Measurements from ENCODE around the gene KRT15.
"Not testable (repeated sequence)": the region's sequence is repeated elsewhere in the genome, so short reads cannot be mapped to it uniquely, and the experiment has no call there.

KRT15 gene

DNA sequence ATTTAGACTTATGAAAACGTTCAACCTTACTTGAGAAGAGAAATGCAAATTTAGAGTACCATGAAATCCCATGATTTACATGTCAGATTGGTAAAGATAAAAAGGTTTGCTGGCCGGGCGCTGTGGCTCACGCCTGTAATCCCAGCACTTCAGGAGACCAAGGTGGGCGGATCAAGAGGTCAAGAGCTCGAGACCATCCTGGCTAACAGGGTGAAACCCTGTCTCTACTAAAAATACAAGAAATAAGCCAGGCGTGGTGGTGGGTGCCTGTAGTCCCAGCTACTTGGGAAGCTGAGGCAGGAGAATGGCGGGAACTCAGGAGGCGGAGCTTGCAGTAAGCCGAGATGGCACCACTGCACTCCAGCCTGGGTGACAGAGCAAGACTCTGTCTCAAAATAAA is 24.1 kb upstream of the KRT15 start:
- not testable (repeated sequence) for DNase-seq

- DNase-seq, result no peak
Measured at GRCh38 chr17:41542357-41542756, 23.7 kb upstream of the KRT15 start.

- DNase-seq, result no peak
Measured at GRCh38 chr17:41540921-41541625, 22.4 kb upstream of the KRT15 start.

- no peak for DNase-seq
Measured at GRCh38 chr17:41539979-41540701, 21.4 kb upstream of the KRT15 start.

DNA sequence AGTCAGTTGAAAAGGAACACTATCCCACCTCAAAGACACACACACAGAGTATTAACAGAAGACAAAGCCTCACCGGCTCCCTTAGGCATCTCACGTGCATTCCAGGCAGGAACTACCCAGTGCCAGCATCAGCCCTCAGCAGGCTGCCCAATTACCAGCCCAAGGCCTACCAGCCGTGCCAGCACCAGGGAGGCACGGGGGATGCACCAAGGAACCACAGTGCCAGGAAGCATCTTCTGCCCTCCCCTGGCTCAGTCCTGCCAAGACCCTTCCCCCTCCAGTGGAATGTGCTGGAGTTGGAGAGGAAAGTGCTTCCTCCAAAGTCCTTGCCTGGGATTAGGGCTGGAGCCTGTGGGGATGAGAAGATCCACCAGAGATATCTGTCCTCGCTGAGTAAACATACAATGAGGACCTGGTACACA is 20.4 kb upstream of the KRT15 start:
- DNase-seq, result no peak

DNA sequence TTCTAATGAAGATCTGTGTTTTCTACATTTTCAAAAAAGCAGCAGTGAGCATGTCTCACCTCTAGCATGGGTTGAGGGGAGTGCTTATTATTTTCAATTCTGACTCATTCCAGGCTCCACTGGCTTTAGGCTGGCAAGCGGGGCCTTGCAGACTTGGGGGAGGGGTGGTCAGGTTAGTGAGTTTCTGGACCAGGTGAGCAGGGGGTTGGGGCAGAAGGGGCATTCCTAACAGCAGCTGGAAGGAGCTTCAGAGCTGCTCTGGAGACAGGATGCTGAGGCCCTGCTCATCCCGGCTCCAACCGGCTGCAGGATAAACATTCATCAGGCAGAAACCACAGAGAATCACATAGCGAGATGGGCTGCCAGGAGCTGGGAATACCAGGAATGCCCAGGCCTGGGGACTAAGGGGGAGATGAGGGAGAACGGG is 19.9 kb upstream of the KRT15 start:
- DNase-seq, result no peak

- no peak for DNase-seq
Measured at GRCh38 chr17:41537990-41538389, 19.3 kb upstream of the KRT15 start.

DNA sequence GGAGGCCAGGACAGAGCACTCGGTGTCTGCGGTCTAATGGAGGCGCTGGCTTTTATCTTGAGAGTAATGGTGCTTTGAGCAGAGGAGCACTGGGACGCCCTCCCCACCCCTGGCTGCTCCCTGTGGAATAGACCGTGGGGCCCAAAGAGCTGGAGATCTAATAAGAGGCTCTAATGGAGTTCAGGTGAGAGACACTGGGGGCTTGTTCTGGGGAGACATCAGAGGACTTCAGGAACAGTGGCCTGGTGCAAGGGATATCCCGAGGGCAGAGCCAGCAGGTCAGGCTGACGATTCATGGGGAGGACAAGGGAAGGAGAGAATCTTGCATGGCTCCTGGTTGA is 18.9 kb upstream of the KRT15 start:
- DNase-seq, result no peak

DNA sequence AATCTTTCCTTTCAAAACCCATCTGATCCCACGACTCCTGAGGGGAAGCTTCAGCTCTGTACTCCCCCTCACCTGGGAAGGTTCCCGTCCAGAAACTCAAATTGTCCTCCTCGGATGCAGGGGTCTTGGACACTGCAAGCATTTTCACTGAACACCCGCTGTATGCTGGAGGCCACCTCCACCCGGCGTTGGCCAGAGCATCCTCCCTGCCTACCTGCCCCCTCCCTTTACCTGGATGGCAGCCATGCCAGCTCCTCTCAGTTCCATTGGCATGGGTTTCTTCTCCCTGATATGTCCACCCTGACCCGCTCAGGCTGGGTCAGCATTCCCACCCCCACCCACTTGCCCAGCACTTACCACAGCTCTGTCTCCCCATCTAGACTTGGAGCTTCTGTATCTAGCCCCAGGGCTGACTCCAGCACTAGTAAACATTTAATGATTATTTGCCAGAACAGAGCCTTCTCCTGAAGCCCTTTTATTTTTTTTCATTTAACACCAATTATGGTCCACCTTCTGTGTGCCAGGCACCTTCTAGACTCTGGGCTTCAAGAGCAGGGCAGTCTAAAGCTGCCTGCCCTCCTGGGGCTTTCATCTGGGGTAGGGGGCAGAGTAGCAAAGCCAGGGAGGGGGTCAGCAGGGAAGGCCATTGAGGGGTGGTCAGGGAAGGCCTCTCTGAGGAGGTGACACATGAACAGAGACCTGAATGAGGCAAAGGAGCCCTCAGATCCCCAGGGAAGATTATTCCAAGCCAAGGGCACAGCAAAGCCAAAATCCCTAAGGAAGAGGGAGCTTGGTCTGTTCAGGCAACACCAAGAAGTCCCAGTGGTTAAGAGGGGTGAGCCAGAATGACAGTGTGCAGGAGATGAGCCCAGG is 18.3 kb upstream of the KRT15 start:
- DNase-seq, result no peak

DNA sequence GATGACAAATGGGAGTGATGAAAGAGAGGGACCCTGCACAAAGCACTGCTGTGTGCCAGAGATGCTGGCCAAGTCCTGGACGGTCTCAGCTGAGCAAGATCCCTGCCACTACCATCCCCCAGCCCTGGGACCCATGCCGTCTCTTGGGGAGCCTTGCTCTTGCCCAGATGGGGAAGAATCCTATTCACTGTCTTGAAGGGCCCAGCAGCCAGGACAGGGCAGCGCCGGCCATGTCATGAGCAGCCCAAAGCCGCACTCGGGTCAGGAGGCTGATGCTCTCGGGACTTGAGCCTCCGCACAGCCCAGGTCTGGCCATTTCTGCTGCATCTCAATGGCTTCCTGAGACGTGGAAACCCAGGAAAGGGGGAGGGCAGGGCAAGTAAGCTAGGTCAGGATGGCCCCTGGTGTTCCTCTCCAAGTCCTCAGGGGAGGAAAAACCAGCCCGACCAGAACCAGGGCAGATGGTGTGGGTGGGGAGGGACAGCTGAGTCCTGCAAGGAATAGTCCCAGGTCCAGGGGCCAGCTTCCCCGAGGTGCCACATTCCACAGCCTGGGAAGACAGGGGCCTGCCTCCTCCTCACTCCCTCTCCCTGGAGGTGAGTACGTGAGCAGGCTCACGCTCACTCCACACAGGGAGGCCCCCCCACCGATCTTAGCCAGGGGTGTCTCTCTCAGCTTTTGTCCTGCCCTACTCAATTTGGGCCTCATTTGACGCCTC is 17.2 kb upstream of the KRT15 start:
- DNase-seq, result no peak

DNA sequence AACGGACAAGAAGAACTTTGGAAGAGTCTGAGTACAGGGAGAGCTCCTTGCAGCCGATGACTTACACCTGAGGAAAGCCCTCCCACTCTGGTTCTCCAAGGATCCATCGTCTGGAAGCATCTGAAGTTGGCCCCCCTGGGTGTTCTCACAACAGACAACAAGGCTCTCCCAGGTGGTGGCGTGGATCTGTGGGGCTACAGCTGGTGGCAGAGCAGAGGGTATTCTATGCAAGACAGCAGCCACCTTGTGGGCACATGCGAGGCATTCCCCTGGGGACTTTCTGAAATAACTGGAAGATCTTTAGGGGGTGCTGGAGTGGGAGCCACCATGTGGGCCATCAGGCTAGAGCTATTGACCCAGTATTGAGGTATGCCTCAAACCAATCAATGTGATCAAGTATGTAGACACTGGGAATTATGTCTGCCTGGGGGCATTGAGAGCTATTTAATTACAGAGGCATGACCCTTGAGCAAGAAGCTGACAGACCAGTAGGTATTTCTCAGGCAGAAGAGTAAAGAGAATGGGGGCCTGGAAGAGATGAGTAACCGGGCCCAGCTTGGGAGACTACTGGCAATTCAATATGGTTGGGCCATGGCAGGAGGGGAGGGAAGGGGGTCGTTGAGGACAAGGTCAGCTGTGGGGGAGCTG is 16.3 kb upstream of the KRT15 start:
- no peak for DNase-seq

- no peak for DNase-seq
Measured at GRCh38 chr17:41533613-41534012, 14.9 kb upstream of the KRT15 start.

- no peak for DNase-seq
Measured at GRCh38 chr17:41532947-41533570, 14.4 kb upstream of the KRT15 start.

DNA sequence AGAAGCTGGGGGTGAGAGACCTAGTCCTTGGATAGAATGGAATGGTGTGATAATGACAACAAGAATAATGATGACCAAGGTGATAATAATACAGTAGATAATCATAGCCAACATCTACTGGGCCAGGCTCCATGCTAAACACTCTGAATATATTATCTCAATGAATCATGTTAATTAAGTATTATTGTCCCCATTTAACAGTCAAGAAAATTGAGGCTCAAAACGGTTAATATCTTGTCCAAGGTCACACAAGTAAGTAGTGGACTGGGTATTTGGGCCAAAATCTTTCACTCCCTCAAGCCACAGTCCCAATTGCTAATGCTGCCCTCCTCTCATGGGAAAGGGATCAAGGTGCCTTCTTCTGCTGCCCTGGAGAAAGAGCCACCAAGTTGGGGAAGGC is 13.3 kb upstream of the KRT15 start:
- no peak for DNase-seq

GRCh38 chr17:41530062-41531048 is 11.7 kb upstream of the KRT15 start:
- DNase-seq, result no peak

DNA sequence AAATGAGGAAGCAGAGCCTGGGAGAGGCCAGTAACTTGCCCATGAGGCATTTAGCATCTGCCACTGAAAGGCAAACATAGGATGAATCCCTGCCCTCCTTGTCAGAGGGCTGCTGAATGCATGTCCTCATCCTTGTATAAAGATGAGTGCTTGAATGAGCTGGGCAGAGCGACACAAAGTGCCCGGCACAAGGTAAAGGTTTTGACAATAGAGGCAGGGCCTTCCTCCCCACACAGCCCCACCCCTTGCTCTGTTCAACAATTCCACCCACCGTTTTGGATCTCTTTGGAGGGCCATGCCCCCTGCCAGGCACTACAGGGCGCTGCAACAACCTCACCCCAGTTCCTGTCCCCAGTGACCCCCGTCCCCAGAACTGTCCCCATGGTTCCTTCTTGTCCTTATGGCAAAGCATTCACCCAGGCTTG is 10.8 kb upstream of the KRT15 start:
- no peak for DNase-seq

DNA sequence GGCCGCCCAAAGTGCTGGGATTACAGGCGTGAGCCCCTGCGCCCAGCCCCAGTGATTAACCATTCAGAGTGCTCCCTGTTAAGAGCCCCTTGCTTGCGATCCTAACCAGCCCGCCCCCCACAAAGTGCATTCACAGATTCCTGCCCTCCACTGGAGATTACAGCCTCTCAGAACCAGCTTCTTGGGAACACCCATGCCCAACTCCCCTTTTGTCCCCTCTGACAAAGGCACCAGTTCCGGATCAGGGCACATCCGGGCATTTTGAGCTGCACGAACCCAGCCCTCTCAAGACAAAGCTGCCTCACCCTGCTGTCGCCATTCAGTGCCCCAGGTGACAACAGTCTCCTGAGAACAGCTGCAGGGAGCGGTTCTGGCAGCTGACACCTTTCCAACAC is 10.3 kb upstream of the KRT15 start:
- DNase-seq, result no peak

- DNase-seq, result no peak
Measured at GRCh38 chr17:41527063-41528023, 8.7 kb upstream of the KRT15 start.

DNA sequence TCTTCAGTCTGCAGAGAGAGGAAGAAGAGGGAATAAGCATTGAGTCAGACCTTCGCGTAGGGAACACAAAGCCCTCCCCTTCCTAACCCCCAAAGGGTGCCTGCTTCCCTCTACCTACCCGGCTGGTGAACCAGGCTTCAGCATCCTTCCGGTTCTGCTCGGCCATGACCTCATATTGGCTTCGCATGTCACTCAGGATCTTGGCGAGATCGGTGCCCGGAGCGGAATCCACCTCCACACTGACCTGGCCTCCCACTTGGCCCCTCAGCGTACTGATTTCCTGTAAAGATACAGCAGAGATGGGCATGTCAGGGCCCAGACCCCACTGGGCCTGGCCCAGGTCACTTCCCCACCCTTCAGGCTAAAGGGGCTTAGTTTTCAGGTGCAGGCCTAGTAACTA is 5.6 kb upstream of the KRT15 start:
- no peak for DNase-seq

DNA sequence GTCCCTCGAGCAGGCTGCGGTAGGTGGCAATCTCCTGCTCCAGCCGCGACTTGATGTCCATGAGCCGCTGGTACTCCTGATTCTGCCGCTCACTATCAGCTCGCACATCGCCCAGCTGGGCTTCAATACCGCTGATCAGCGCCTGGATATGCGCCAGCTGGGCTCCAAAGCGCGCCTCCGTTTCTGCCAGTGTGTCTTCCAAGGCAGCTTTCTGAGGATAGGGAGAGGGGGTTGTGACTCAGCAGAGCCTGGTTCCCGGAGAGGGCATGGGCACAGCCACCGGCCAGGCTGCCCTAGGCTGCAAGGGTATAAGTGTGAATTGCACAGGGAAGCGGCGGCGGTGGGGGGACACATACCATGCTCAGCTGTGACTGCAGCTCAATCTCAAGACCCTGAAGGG is 5.1 kb upstream of the KRT15 start:
- peak; percentile 78 for DNase-seq

Measured in NCI-H1105 (cell line).